Measurements from ENCODE around the gene SCYL3.

DNA sequence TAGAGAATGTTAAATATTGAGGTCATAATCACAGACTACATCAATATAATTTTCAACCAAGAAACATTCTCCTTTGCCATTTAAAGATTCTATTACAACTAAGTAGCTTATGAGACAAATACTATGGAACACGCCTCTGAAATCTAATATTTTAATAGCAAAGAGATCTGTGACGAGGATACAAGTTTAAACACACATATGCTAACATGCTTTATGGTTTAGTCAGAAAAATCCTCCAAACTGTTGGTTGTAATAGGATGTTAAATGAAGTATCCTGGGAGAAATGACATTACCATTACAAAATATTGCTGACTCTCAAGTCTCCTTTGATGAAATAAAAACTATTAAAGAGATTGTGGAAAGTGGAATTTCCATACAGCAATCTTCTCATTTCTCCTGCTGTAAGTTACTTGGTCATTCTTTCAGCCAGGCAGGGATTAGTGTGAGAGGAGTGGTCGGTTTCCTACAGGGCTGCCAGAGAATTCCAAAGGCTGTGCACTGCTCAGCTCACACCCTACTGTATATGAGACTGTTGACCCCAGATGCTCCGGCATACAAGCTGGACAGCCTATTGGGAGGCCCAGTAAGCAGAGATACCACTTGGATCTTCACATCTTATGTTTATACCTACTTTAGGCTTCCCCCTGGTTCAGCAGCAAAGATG is 26.6 kb downstream of the SCYL3 start:
- TF ChIP-seq, protein P1, sequence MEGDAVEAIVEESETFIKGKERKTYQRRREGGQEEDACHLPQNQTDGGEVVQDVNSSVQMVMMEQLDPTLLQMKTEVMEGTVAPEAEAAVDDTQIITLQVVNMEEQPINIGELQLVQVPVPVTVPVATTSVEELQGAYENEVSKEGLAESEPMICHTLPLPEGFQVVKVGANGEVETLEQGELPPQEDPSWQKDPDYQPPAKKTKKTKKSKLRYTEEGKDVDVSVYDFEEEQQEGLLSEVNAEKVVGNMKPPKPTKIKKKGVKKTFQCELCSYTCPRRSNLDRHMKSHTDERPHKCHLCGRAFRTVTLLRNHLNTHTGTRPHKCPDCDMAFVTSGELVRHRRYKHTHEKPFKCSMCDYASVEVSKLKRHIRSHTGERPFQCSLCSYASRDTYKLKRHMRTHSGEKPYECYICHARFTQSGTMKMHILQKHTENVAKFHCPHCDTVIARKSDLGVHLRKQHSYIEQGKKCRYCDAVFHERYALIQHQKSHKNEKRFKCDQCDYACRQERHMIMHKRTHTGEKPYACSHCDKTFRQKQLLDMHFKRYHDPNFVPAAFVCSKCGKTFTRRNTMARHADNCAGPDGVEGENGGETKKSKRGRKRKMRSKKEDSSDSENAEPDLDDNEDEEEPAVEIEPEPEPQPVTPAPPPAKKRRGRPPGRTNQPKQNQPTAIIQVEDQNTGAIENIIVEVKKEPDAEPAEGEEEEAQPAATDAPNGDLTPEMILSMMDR (conservative IDR thresholded peaks at IDR 0.05), result no peak
- no peak for TF ChIP-seq EZH2 (IDR thresholded peaks at IDR 0.05; ENCODE audit: low read depth)

Measured in PC-9 (cell line).